ENCODE results near the gene GPHN.

- TF ChIP-seq, protein P1, sequence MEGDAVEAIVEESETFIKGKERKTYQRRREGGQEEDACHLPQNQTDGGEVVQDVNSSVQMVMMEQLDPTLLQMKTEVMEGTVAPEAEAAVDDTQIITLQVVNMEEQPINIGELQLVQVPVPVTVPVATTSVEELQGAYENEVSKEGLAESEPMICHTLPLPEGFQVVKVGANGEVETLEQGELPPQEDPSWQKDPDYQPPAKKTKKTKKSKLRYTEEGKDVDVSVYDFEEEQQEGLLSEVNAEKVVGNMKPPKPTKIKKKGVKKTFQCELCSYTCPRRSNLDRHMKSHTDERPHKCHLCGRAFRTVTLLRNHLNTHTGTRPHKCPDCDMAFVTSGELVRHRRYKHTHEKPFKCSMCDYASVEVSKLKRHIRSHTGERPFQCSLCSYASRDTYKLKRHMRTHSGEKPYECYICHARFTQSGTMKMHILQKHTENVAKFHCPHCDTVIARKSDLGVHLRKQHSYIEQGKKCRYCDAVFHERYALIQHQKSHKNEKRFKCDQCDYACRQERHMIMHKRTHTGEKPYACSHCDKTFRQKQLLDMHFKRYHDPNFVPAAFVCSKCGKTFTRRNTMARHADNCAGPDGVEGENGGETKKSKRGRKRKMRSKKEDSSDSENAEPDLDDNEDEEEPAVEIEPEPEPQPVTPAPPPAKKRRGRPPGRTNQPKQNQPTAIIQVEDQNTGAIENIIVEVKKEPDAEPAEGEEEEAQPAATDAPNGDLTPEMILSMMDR (IDR thresholded peaks at IDR 0.05), result no peak
- no peak for TF ChIP-seq POLR2AphosphoS5 (IDR thresholded peaks at IDR 0.05)
- no peak for TF ChIP-seq POLR2A (IDR thresholded peaks at IDR 0.05)
These were observed 60.3 kb downstream of the GPHN start for GRCh38 chr14:66568220-66568619.

Measured in prostate gland (tissue), 2 donors.